Stimulated activated CD4-positive, alpha-beta T cell treated with anti-CD3 and anti-CD28 coated beads, Interleukin-1b, Interleukin-23, amount 100 ng/mL, for 4 hours (primary cell): Measurements from ENCODE around the gene CAMTA1.

Source experiments
- DNase-seq, 2 donors: peaks; one replicate each; pipeline ENCODE4 v3.0.0-alpha.2; 2020; ENCODE audit warnings: low read depth in 2 of 2

The CAMTA1 gene

DNA sequence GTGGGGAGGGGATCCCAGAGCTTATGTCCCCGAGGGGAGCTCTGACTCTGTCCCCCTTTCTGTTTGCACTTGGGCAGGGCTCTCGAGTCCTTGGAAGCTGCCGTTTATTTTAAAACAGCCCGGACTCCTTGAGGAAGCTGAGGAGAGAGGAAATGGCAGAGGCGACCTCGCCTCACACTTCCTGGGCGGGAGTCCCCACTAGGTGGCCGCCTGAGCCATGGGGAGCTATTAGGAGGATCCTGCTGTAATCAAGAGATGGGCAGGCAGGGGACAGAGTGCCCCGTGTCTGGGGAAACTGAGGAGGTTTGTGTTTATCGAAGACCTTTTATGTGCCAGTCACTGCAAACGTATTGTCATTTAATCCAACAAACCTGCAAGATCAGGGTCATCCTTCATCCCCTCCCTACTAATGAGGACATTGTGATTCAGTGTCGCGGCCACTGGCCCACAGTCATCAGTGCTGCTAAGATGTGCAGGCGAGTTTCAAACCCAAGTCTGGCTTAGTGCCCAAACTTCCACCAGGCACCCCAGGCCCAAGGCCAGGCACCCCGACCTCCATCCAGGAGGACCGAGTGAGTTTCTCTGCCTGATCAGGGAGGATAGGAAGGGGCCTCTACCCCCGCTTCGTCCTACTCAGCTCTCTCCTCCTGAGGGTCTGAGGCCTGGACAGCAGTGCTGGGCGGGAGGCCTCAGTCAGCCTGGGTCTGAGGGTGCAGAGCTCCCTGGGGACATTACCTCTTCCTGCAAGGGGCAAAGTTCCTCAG, 669.0 kb downstream of the CAMTA1 start:
- no peak for DNase-seq

DNA sequence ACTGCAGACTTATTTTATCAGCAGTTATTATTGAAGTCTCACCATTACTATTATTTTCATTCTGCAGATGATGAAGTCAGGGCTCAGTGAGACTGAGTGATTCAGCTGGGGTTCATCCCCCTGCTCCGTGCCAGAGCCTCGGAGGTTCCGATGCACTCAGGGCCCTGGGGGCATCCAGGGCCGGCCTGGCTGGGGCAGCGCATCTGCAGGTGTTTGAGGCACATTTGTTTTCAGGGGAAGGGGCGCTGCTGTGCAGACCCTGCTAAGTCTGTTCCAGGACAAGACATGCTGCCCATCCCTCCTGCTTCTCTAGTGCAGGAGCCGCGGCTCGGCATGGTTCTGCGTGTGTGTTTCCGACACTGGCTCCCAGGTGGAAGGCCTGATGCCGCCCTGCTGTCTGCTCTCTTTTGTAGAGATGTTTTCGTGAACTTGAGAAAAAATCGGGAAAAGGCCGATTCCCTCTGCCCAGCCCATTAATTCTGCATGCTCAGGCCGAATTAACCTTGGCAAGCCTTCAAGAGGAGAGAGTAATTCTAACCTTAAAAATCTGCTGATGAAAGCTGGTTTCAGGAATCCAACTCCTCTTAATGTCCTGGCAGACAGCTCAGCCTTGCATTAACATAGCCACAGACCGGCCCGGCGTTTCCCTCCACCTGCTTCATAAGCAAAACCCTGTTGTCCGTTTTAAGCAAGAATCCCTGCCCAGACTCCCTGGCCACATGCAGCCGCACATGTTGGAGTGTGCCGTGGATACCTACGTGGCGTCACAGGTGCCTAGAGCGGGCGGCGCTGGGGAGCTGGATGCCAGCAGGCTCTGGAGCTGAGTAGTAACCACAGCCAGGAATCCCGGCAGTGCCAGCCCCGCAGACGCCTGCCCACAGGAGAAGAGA, 669.9 kb downstream of the CAMTA1 start:
- no peak for DNase-seq

DNA sequence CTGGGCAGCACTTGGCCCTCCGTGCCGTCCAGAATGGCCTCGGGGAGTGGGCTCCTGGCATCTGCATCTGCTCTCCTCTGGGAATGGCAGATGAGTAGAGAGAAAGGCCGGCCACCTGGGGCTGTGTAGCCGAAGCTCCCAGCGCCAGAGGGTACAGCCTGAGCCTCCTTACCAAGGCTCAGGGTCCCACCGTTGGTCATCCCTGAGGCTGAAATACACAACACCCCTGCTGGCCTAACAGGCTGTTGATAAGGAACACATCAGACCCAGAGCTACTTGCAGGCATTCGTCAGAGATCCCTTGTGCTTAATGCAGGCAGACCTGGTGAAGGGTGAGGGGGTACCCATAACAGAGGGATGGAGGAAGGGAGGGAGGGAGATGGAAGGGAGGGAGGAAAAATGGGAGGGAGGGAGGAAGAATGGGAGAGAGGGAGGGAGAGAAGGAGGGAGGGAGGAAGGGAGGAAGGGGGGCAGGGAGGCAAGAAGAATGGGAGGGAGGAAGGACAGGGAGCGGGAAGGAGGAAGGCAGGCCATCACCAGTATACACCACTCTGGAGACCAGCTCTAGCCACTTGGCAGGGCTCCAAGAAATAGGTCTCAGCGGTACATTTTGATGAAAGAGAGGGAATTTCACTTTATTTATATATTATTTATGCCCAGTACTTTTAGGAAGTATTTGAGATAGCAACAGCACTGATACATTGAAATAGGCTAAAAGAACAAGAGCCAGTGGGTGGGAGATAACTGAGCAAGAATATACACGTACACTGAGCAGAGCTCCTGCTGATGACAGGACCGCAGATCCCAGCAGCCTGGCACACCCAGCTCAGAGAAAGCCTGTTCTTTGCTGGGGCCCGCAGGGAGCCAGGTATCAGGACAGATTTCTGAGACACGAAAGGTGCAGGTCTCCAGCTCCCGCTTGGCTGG, 670.8 kb downstream of the CAMTA1 start:
- DNase-seq, result no peak

DNA sequence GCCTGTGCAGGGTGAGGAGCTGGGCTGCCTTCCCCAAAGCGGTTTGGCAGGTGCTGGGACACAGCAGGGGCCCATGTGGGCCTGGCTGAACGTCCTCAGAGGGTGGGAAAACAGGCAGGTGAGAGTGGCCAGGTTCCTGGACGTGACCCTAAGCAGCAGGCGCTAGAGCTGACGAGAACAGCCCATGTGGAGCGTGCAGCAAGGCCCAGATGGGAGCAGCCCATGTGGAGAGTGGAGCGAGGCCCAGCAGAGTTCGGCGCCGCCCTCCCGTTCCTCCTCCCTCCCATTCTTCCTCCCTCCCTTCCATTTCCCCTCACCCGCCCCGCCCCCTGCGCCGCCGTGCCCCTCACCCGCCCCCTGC, 671.4 kb downstream of the CAMTA1 start:
- DNase-seq, result no peak

DNA sequence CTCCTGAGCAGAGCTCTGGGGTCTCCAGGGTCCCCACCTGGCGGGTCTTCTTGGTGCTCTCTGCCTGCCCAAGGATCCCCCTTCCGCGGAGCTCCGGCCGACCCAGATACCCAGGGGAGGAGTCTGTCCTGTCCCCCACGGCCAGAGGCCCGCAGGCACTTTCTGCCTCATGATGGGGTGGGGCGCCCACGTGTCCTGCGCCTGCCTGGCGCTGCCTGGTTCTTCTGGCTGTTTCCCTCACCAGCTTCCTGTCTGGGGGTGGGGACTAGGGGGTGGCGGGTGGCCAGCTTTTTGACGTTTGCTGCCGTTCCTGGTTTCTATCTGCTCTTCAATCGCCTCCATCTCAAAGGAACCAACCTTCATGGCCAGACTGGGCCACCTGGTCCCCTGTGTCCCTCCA, 672.6 kb downstream of the CAMTA1 start:
- DNase-seq, result no peak

DNA sequence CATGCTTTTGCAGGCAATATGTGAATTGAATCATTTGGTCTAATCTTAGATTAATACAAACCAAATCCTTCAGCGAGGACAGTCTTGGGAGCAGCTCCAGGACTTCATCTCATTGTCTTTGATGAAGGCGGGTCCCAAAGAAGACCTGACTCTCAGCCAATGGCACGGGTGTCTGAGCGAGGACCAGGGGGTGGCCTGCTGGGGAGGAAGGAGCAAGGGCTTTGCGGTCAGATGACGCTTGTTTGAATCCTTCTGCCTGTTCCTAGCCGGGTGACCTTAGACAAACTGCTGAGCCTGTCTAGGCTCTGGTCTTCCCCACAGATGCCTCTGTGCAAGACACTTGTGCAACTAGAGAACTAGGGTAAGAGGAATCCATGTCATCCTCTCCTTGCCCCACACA, 673.7 kb downstream of the CAMTA1 start:
- DNase-seq, result no peak

DNA sequence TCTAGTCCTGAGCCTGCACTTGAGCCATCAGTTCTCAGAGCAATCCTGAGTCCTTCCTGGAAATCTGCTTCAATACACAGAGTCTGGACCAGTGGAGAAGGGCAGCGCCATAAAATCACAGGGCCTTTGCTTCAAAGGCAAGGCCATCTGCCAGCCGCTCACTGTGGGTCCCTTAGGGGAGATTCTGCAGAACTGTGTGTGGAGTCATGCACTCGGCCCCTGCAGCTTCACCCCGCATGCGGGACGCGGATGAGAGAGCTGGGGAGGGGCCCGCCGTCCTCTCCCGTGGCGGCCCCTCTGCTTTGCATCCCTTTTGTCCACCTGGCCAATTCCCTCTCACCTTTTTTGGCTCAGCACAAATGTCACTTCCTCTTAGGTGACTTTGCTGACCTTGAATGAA, 674.7 kb downstream of the CAMTA1 start:
- no peak for DNase-seq

DNA sequence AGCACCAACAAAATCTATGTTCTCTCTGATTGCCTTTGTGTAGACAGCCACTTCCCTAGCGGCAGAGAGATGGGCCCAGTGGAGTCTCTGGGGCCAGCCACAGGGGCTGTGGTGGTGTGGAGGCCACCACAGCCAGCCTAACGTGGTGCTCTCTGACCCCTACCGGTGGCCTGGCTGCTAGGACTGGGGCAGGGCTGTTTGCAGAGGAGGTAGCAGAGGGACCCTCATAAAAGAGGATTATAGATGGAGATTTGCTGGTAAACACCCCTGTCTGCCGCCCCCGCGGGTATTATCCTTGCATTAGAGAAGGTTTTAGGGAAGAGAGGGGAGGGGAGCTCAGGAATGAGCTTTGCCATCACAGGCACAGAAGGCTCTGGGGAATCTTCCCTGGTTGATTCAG, 675.6 kb downstream of the CAMTA1 start:
- no peak for DNase-seq

DNA sequence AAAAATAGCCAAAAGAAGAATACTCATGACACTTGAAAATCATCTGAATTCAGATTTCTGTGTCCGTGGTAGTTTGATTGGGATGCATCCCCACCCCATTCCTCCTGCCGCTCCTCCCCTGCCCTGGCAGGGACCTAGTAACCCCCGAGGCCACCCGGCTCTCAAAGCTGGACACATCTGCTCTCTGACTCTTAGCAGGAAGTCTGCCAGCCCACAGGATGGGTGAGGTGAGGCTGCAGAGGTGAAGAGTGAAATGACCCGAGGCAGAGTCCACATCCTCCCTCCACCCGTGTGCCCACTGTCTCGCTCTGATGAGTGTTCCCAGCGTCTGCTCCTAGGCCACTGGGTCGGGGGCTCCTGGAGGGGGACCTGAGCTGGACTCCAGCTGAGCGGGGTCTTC, 677.4 kb downstream of the CAMTA1 start:
- no peak for DNase-seq

DNA sequence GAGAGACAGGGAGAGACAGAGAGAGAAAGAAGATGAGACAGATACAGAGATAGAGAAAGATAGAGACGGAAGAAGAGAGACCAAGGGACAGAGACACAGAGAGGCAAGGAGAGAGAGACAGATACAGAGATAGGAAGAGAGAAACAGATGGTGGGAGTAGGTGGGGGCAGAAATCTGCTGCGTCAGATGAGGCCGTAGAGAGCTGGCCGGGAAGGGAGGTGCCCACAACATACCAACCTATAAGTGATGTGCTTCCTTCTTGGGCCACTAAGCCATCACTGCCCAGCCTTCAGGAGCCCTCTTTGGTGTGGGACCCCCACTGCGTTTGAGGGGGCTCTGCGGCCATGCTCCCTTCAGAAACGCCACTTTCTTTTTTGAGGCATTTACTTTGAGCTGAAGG, 678.3 kb downstream of the CAMTA1 start:
- DNase-seq, result no peak

DNA sequence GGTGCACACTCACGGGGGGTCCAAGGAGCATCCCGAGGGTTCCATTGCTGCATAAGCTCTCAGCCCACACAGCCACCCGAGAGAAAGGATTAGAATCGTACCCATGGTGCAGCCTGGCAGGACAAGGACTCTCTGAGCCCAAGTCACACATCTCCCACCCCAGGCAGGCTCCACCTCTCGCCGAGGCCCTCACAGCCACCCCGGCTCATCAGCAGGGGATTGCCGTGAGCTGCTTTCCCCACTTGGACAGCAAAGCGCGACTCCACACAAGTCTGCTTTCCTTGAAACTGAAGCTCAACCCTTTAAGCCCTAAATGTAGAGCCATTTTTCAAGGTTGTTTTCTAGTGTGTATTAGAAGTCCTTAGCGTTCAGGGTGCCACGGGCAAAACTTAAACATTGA, 679.5 kb downstream of the CAMTA1 start:
- no peak for DNase-seq

DNA sequence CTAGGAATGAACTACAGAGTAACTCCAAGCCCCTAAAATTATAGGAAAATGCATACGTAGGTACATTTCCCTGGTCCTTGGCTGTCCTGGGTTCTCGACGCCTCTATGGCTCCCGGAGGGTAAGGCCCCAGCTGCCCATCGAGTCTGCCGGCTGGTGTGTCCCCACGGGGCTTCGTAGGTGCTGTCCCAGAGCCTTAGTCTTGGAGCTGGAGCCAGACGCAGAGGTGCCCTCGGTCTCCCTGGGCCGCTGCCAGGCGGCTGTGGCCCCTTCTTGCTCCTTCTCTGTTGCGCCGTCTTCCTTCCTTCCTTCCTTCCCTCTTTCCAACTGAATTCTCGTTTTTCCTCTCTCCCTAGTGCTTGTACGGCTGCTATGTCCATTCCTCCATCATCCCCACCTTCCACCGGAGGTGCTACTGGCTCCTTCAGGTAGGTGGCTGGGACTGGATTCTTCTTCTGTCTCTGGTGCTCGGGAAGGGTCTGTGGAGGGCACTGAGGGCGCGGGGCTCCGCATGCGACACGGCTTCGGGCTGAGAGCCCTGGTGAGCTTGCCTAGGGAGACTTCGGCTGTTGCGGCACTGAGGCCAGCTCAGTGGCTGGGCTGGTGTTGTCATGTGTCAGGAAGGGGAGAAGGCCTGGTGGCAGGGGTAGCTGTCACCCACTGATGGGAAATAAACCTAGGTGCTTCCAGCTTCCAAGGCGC, 682.4 kb downstream of the CAMTA1 start:
- DNase-seq, result no peak

DNA sequence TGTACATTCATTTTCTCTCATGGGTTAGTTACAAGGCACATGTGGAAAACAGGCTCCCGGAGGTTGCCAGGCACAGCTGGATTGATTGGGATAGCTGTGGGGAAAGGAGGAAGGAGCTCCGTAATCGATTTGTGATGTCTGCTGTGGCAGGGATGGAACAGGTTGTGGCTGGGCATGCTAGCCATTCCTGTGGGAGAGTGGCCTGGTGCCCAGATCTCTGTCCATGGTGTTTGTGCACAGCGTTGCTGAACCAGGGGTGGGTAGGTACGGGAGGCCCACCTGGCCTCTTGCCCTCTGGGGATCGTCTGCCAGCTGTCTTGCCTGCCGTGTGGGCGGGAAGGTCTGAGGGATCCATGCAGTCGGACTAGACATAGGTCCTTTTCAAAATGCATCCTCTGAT, 683.0 kb downstream of the CAMTA1 start:
- DNase-seq, result no peak

DNA sequence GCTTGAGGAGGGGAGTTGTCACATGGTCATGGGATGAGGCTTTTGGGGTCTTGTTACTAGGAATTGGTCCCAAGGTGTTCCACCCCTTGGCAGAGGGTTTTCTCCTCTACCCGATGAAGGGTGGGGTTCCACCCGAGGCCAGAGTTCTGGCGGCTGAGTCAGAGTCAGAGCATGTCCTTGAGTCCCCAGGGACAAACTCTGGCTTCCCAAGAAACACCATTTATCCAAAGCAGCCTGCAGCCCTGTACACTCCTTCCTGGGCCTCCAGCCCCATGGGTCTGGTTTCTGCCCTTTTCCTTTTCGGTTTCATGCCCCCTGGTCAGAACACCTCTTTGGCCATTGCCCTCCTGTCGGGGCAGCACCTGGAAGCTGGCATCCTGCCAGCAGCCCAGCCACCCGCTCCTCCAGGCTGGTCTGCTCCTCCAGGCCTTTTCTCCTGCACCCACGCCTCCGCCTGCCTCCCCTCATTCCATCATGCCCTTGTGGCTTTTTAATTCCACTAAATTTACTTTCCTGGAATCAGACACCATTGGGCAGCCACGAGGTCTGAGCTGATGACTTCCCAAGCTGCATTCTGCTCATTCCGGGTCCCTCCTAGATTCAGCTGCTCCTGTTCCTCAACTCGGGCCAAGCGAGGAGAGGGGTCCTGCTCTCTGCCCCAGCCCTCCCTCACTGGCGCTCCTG, 684.1 kb downstream of the CAMTA1 start:
- no peak for DNase-seq

DNA sequence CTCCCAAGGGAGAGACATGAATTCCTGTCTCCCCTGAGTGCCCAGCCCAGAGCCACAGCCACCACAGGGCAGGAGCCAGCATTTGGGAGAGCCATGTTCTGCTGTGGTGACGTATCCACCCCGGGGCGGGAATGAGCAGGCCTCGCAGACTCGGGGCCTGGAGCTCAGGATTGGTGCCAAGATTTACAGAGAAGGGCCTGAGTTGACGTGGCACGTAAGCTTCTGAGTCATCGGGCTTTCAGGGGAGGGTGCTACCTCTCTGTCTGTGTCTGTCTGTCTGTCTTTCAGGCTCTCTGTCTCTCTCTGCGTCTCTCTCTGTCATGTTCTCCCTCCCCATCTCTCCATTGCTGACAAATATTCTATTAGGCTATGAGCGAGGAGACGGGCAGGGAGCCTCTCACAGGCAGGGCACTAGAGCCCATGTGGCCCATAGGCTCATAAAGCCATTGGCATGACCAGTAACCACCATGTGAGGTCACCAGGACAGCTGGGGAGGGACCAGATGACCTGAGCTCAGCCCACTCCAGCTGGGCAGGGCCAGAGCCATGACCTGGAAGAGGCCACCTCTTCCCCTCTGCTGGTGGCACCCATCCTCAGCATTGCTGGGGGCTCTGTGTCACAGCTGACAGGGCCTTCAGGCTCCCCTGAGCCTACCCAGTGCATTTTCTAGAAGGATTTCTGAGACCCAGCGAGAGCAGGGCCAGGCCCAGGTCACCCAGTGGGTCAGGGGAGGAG, 685.8 kb downstream of the CAMTA1 start:
- no peak for DNase-seq

DNA sequence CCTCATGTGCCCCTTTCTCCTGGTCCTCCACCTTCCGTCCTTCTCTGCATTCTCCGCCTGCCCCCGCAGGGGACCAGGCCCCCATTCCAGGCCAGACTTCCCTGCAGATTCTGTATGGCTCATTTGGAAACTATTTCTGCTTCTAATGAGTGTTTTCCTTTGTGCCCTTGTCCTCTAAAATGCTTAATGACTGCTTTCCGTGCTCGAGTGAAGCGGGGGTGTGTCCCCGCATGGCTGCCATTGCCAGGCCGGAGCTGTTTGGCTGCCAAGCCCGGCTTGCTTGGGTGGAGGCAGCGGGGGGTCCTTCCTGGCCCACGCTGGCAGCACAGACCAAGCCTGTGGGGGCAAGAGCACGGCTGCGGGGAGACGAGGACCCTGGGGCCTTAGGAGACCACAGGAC, 686.6 kb downstream of the CAMTA1 start:
- no peak for DNase-seq

DNA sequence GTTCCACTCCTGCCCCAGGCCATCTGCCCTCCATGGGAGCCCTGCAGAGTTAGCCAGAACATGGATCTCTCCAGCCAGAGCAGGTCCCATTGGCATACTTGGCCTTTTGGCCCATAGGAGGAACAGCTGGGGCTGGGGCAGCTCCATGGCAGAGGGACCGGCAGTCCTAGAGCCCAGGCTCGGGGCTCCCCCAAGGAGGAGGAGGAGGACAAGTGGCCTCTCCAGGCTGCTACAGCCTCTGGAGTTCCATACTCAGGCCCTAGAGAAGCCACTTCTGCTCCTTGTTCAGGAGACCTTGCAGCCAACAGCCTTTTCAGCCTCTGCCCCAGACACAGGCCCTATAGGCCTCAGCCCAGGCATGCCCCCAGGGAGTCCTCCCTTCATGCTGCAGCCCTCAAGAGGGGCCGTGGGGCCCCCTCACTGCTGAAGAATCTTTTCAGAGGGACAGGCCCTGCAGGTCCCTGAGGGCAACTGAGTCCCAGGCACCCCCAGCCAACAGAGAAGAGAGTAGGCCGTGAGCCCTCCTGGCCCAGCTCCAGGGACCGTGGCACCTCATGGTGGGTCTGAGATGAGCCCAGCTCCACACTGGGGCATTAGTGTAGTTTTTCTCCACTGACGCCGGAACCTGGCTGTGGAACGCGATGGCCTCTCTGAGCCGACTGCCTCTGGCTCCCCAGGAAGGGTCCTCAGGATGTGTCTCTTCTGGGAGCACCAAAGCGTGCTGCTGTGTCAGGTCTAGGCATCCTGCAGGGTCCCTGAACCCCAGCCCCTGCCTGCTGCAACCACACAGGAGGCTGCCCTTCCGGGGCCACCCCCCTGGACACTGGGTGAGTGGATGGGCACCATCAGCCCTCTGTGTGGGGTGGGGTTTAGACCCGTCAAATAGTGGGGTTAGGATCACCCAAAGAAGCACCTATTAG, 688.2 kb downstream of the CAMTA1 start:
- no peak for DNase-seq

DNA sequence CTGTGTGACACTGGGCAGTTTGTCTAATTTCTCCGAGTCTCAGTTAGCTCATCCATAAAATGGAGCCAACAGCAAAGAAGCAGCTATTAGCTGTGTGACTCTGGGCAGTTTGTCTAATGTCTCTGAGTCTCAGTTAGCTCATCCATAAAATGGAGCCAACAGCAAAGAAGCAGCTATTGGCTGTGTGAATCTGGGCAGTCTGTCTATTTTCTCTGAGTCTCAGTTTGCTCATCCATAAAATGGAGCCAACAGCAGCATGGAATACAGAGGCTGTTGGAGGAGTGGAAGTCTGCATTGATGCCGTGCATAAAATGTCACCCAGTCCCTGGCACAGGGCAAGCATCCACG, 688.9 kb downstream of the CAMTA1 start:
- DNase-seq, result no peak

DNA sequence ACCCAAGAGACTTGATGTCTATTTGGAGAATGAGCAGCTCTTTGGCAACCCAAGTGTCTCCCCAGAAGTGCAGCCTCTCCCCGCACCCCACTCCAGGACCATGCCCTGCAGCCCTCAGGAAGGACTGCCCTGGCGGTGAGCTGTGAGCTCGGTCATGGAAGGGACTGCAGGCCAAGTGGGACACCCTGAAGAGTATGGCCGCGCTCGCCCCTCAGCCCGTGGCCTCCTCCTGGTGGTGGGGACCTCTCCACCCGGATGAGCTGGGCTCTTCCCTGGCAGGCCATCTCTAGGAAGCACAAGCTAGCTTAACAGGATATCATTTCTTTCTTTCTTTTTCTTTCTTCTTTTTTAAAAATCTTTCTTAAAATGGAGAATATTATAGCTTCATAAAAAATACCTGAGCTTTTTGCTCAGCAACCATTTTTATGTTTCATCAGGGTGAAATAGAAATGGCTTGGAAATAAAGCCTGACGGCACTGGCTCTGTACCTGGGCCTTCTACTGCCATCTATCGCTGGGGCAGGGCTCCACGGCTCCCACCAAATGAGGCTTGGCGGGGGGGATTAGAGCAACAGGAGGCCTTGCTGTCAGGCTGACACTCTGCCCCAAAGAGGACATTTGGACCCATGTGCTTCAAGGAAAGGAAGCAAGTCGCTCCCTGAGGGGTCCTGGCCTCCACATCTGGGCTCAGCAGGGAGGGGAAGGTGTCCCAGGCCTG, 689.7 kb downstream of the CAMTA1 start:
- DNase-seq, result no peak
